Fibroblast of lung (primary cell): Measurements from ENCODE around the gene FNDC10. TPM values are rescaled to one million over a fixed set of nuclear protein-coding genes. Genes with fewer than 3 reads are reported as not detected.

ENCODE experiments used
- DNase-seq, 2 donors: peaks; one replicate each; pipeline versions ENCODE4 v3.0.0 to v3.0.0-alpha.2; 2010; ENCODE audit warnings: low read depth in 2 of 2
- H2AFZ ChIP-seq: 2 replicates; pipeline ENCODE4 v1.5.1; 2012; ENCODE audit warnings: low read length, control low read depth, inconsistent platforms
- H3K27ac ChIP-seq: 2 replicates; pipeline ENCODE4 v1.5.1; 2011; ENCODE audit warnings: low read length, control low read depth; ENCODE audit not compliant: insufficient read depth
- H3K27me3 ChIP-seq: 2 replicates; pipeline ENCODE4 v1.5.1; 2011; ENCODE audit warnings: mild to moderate bottlenecking, low read length; ENCODE audit not compliant: control insufficient read depth, insufficient read depth
- H3K36me3 ChIP-seq: 2 replicates; pipeline ENCODE4 v1.5.1; 2011; ENCODE audit warnings: low read length; ENCODE audit not compliant: control insufficient read depth, insufficient read depth
- H3K4me1 ChIP-seq: 2 replicates; pipeline ENCODE4 v1.5.1; 2011; ENCODE audit warnings: low read length; ENCODE audit not compliant: control insufficient read depth, insufficient read depth; ENCODE audit errors: extremely low read depth
- H3K4me2 ChIP-seq: 2 replicates; pipeline ENCODE4 v1.5.1; 2011; ENCODE audit warnings: low read length, control low read depth; ENCODE audit not compliant: insufficient read depth; ENCODE audit errors: extremely low read depth
- H3K4me3 ChIP-seq, 4 experiments: fragments of 200-600 bp in 1 of 4; sonication (generic) in 1 of 4; replicated peaks in 1 of 4; 2 replicates each; pipeline ENCODE4 v1.5.1; 2011 to 2016; ENCODE audit warnings: low read length in 4 of 4, low read depth in 3 of 4, mild to moderate bottlenecking in 3 of 4, control low read depth in 2 of 4, inconsistent platforms in 1 of 4, mixed read lengths in 1 of 4; ENCODE audit not compliant: insufficient read depth in 1 of 4; ENCODE audit errors: control extremely low read depth in 1 of 4
- H3K79me2 ChIP-seq: 2 replicates; pipeline ENCODE4 v1.5.1; 2012; ENCODE audit warnings: mild to moderate bottlenecking, low read length, inconsistent platforms; ENCODE audit not compliant: control insufficient read depth, insufficient read depth
- H3K9ac ChIP-seq: 2 replicates; pipeline ENCODE4 v1.5.1; 2011; ENCODE audit warnings: mild to moderate bottlenecking, low read length, control low read depth; ENCODE audit not compliant: insufficient read depth
- H3K9me3 ChIP-seq: 2 replicates; pipeline ENCODE4 v1.5.1; 2012; ENCODE audit warnings: low read depth, low read length; ENCODE audit not compliant: control insufficient read depth, insufficient read depth
- H4K20me1 ChIP-seq: 2 replicates; pipeline ENCODE4 v1.5.1; 2011; ENCODE audit warnings: low read length; ENCODE audit not compliant: control insufficient read depth, insufficient read depth; ENCODE audit errors: extremely low read depth
- CTCF ChIP-seq, 2 donors: IDR thresholded peaks in 1 of 2; conservative IDR thresholded peaks in 1 of 2; 1 replicate in 1 of 2; 2 replicates in 1 of 2; pipeline ENCODE4 v1.5.1; 2011 to 2012; ENCODE audit warnings: low read length in 2 of 2, control low read depth in 1 of 2, inconsistent platforms in 1 of 2, low read depth in 1 of 2, mild to moderate bottlenecking in 1 of 2
- EZH2 ChIP-seq: IDR thresholded peaks from 2 replicates; pipeline ENCODE4 v1.5.1; 2012; ENCODE audit warnings: low read length, control low read depth, mild to moderate bottlenecking; ENCODE audit errors: missing control alignments
- polyA plus RNA-seq, 2 donors: library from polyadenylated mRNA; depleted of rRNA in 1 of 2; stranded (reverse) in 1 of 2; unstranded in 1 of 2; fragments of >200 nt; gene quantifications; 2 replicates each; pipeline ENCODE4 v1.2.1, GENCODE V29; 2011 to 2012; ENCODE audit warnings: missing spikeins in 1 of 2
- total RNA-seq: library from RNA; depleted of rRNA; stranded (reverse); fragments of >200 nt; gene quantifications from 2 replicates; pipeline ENCODE4 v1.2.1, GENCODE V29; 2014

The FNDC10 gene
- total and polyA plus RNA-seq, 2 donors (not counting 1 experiment from before 2014, with no cell fraction given): 0.50 to 2.0 TPM

DNA sequence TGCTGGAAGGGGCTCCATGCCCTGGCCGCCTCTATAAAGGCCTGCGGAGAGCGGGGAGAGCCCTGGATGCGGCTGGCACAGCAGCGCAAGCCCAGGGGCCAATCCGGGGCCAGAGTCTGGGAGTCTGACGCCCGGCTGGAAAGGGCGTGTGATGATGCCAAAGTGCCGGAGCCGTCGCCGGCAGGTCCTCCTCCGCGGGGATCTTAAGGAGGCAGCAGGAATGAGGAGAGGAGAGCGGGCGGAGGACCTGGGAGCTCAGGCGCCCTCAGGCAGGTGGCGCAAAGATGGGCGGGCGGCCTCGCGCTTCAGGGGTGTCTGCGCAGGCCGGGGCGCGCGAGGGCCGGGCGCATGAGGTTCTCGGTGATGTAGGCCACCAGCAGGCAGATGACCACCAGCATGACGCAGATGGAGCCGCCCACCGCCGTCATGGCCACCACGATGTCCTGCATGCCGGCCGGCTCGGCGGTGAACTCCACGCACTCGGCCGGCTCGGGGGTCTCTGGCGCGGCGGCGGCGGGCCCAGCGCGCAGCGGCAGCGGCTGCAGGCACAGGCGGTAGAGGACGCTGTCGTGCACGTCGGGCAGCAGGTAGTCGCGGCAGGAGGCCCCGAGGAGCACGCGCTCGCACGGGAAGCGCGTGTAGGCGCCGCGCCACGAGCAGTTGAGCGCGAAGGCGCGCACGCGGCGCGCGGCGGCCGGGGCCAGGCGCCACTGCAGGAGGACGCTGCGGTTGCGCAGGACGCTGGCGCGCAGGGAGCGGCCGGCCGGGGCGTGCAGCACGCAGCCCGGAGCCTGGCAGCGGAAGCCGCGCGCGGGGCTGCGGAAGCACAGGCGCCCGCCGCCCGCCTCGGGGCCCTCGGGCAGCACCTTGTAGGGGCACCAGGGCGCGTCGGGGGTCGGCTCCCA, 653 bp downstream of the FNDC10 start:
- TF ChIP-seq CTCF (conservative IDR thresholded peaks at IDR 0.05 in 1 of 2, IDR thresholded peaks at IDR 0.05 in 1 of 2; ENCODE audit: low read depth in 1 of 2, low read length in 2 of 2) (no peak), EZH2 (no peak)
- H3K36me3 ChIP-seq: no peaks in the 10 kb centered on the region
- no peaks in the 10 kb centered on the region for H4K20me1 ChIP-seq
- peak overlapping the region; percentile 13 for H3K4me2 ChIP-seq
- no peaks in the 10 kb centered on the region for H3K9me3 ChIP-seq
- no peak overlapping the region for H3K27ac ChIP-seq
- no peak overlapping the region for H2AFZ ChIP-seq
- peaks cover 12% of the 10 kb centered on the region for H3K27me3 ChIP-seq
- no peaks in the 10 kb centered on the region for H3K79me2 ChIP-seq
- peaks cover 2% of the 10 kb centered on the region for H3K4me1 ChIP-seq
- DNase-seq: peak in 1 of 2 donors; percentile 39
- no peak overlapping the region for H3K9ac ChIP-seq
- peak overlapping the region in 1 of 4 experiments; percentile 22 for H3K4me3 ChIP-seq

DNA sequence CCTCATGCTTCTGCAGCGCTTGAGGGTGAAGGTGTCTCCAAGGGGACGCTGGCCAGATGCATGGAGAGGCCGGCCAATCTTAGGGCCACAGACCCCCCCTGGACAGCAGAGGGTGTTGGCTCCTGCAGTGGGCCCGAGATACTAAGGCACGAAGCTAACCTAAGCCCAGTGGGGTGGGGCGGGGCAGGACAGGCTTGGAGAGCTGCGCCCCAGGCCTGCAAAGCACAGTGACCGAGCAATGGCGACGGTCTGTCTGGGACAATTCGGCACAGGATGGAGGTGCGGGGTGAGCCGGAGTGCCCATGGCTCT, 1.3 kb downstream of the FNDC10 start:
- H3K9ac ChIP-seq: no peak overlapping the region
- H3K36me3 ChIP-seq: no peaks in the 10 kb centered on the region
- no peak overlapping the region for H3K4me3 ChIP-seq
- no peak overlapping the region for H2AFZ ChIP-seq
- no peak overlapping the region for H3K4me2 ChIP-seq
- peaks cover 12% of the 10 kb centered on the region for H3K27me3 ChIP-seq
- DNase-seq: no peak
- H3K27ac ChIP-seq: no peak overlapping the region
- H3K9me3 ChIP-seq: no peaks in the 10 kb centered on the region
- no peaks in the 10 kb centered on the region for H3K79me2 ChIP-seq
- H3K4me1 ChIP-seq: peaks cover 2% of the 10 kb centered on the region
- no peak for TF ChIP-seq EZH2
- TF ChIP-seq CTCF (conservative IDR thresholded peaks at IDR 0.05 in 1 of 2, IDR thresholded peaks at IDR 0.05 in 1 of 2; ENCODE audit: low read depth in 1 of 2, low read length in 2 of 2): no peak
- no peaks in the 10 kb centered on the region for H4K20me1 ChIP-seq

- Histone ChIP-seq H4K20me1 (no peaks in the 10 kb centered on the region), H3K4me2 (no peak overlapping the region), H3K27me3 (peaks cover 12% of the 10 kb centered on the region), H3K9me3 (no peaks in the 10 kb centered on the region), H3K27ac (no peak overlapping the region), H3K4me3 (no peak overlapping the region), H3K79me2 (no peaks in the 10 kb centered on the region), H3K36me3 (no peaks in the 10 kb centered on the region), H3K9ac (no peak overlapping the region), H2AFZ (no peak overlapping the region), H3K4me1 (peaks cover 2% of the 10 kb centered on the region)
- DNase-seq: no peak
- no peak for TF ChIP-seq EZH2
- TF ChIP-seq CTCF (conservative IDR thresholded peaks at IDR 0.05 in 1 of 2, IDR thresholded peaks at IDR 0.05 in 1 of 2; ENCODE audit: low read depth in 1 of 2, low read length in 2 of 2): no peak
Observed at GRCh38 chr1:1598051-1598719, 1.8 kb downstream of the FNDC10 start.
